Measurements from ENCODE around the gene BRD9.

DNA sequence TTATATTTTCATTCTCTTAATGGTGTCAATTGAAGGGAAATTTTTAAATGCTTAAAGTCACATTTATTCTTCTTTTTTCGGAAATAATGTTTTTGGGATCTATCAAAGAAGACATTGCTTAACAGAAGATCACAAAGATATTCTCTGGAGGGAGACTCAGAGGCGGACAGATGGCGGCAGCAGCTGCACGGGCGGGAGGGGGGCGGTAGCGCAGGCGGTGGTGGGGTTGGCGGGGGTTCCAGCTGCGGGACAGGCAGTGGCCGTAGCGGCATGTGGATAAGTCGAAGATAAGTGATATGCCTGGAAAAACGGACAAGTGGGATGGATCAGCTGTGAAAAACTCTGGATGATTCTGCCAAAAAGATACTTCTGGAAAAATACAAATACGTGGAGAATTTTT, 76.4 kb downstream of the BRD9 start:
- TF ChIP-seq POLR2A (IDR thresholded peaks at IDR 0.05; ENCODE audit: low read depth) (no peak), POLR2AphosphoS5 (IDR thresholded peaks at IDR 0.05) (no peak)

Data from esophagus muscularis mucosa (tissue), 2 donors.